CD8-positive, alpha-beta memory T cell (primary cell): ENCODE measurements around the gene RAVER2. TPM values are rescaled to one million over a fixed set of nuclear protein-coding genes. Genes with fewer than 3 reads are reported as not detected.
A peak's percentile ranks its signal among the peaks of the same experiment; 100 is the strongest.
"Not testable (repeated sequence)": the region's sequence is repeated elsewhere in the genome, so short reads cannot be mapped to it uniquely, and the experiment has no call there.

Experiments used
- CTCF ChIA-PET: fragments of 350-600 bp; sonication (Branson Sonifier 250); formaldehyde crosslinking; loops from one replicate; lab custom pipeline; 2021; ENCODE audit warnings: antibody characterized with exemption; lab: Charles Lee
- POLR2A ChIA-PET: fragments of 350-600 bp; sonication (Branson Sonifier 250); formaldehyde crosslinking; loops from one replicate; lab custom pipeline; 2021; ENCODE audit warnings: antibody characterized with exemption; lab: Charles Lee
- DNase-seq, 5 donors: peaks; one replicate each; pipeline versions ENCODE4 v3.0.0 to v3.0.0-alpha.2; 2020 to 2022; ENCODE audit warnings: mixed read lengths in 1 of 5
- H3K27ac ChIP-seq: one replicate; pipeline ENCODE4 v1.7.0; 2013; ENCODE audit warnings: low read depth, mild to moderate bottlenecking, low read length, moderate library complexity
- H3K27me3 ChIP-seq: 2 replicates; pipeline ENCODE4 v1.7.0; 2013; ENCODE audit warnings: low read length, mild to moderate bottlenecking; ENCODE audit not compliant: insufficient read depth, poor library complexity, severe bottlenecking
- H3K36me3 ChIP-seq: 2 replicates; pipeline ENCODE4 v1.7.0; 2013; ENCODE audit warnings: mild to moderate bottlenecking, low read length, moderate library complexity; ENCODE audit not compliant: insufficient read depth
- H3K4me1 ChIP-seq: 2 replicates; pipeline ENCODE4 v1.7.0; 2013; ENCODE audit warnings: mild to moderate bottlenecking, low read length, moderate library complexity; ENCODE audit not compliant: insufficient read depth
- H3K4me3 ChIP-seq: 2 replicates; pipeline ENCODE4 v1.7.0; 2013; ENCODE audit warnings: mild to moderate bottlenecking, low read length
- H3K9me3 ChIP-seq: 2 replicates; pipeline ENCODE4 v1.7.0; 2013; ENCODE audit warnings: mild to moderate bottlenecking, low read length
- H3K27ac Mint-ChIP-seq, 8 donors: one replicate each; pipeline ENCODE4 v1.8.0; 2020 to 2021; ENCODE audit warnings: mixed read lengths in 8 of 8, mild to moderate bottlenecking in 6 of 8, inconsistent platforms in 3 of 8, moderate library complexity in 3 of 8
- H3K27me3 Mint-ChIP-seq, 2 donors: one replicate each; pipeline ENCODE4 v1.8.0; 2020 to 2021; ENCODE audit warnings: mixed read lengths in 2 of 2, mild to moderate bottlenecking in 1 of 2, moderate library complexity in 1 of 2
- H3K36me3 Mint-ChIP-seq, 3 donors: one replicate each; pipeline ENCODE4 v1.8.0; 2020 to 2021; ENCODE audit warnings: mixed read lengths in 3 of 3, inconsistent platforms in 1 of 3, mild to moderate bottlenecking in 1 of 3
- H3K4me1 Mint-ChIP-seq, 3 donors: one replicate each; pipeline ENCODE4 v1.8.0; 2020 to 2021; ENCODE audit warnings: mixed read lengths in 3 of 3, inconsistent platforms in 1 of 3, mild to moderate bottlenecking in 1 of 3
- H3K4me3 Mint-ChIP-seq, 7 donors: one replicate each; pipeline ENCODE4 v1.8.0; 2020 to 2021; ENCODE audit warnings: mixed read lengths in 7 of 7, mild to moderate bottlenecking in 6 of 7, moderate library complexity in 4 of 7, inconsistent platforms in 2 of 7
- H3K9me3 Mint-ChIP-seq, 5 donors: one replicate each; pipeline ENCODE4 v1.8.0; 2020 to 2022; ENCODE audit warnings: mixed read lengths in 5 of 5, mild to moderate bottlenecking in 3 of 5, moderate library complexity in 2 of 5, inconsistent platforms in 1 of 5
- polyA plus RNA-seq: library from polyadenylated mRNA; unstranded; fragments of 300-500 nt; fragmentation: Illumina TruSeq; gene quantifications from one replicate; pipeline ENCODE4 v1.2.3, GENCODE V29; 2021
- total RNA-seq, 2 experiments: library from RNA; stranded (reverse); gene quantifications; one replicate each; pipeline ENCODE4 v1.2.3, GENCODE V29; 2021

The RAVER2 gene
- total and polyA plus RNA-seq, 3 experiments from 2014 or later, result 1.5 to 6.8 (median 6.7) TPM

DNA sequence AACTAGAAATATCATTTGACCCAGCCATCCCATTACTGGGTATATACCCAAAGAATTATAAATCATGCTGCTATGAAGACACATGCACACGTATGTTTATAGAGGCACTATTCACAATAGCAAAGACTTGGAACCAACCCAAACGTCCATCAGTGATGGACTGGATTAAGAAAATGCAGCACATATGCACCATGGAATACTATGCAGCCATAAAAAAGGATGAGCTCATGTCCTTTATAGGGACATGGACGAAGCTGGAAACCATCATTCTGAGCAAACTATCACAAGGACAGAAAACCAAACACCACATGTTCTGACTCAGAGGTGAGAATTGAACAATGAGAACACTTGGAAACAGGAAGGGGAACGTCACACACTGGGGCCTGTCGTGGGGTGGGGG lies 72.5 kb downstream of the RAVER2 start:
- H3K27ac ChIP-seq, H3K27me3 Mint-ChIP-seq, H3K4me1 ChIP-seq, H3K9me3 ChIP-seq, POLR2A ChIA-PET, H3K4me3 Mint-ChIP-seq, H3K27ac Mint-ChIP-seq, H3K4me3 ChIP-seq, H3K36me3 ChIP-seq, H3K4me1 Mint-ChIP-seq, H3K27me3 ChIP-seq, H3K9me3 Mint-ChIP-seq, DNase-seq: not testable (repeated sequence)
- peaks cover 3 to 20% (median 13%) of the 10 kb centered on the region in 3 donors for H3K36me3 Mint-ChIP-seq
- CTCF ChIA-PET, result interaction anchor here (0.7 kb wide), 1 partner anchor 9 kb away, joined by 3 read pairs; no protein-coding TSS in a partner anchor

DNA sequence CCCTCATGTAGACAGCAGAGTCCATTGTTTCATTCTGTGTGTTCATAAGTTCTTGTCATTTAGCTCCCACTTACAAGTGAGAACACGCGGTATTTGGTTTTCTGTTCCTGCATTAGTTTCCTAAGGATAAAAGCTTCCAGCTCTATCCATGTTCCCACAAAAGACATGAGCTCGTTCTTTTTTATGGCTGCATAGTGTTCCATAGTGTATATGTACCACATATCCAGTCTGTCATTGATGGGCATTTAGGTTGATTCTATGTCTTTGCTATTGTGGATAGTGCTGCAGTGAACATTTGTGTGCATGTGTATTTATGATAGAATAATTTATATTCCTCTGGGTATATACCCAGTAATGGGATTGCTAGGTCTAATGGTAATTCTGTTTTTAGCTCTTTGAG lies 75.7 kb downstream of the RAVER2 start:
- H3K9me3 Mint-ChIP-seq, CTCF ChIA-PET, H3K27me3 Mint-ChIP-seq, DNase-seq, H3K4me3 Mint-ChIP-seq, H3K4me1 ChIP-seq, H3K9me3 ChIP-seq, H3K4me3 ChIP-seq, H3K27ac ChIP-seq, H3K27me3 ChIP-seq, POLR2A ChIA-PET, H3K36me3 ChIP-seq, H3K4me1 Mint-ChIP-seq, H3K27ac Mint-ChIP-seq: not testable (repeated sequence)
- peaks cover 3 to 11% (median 8%) of the 10 kb centered on the region in 3 donors for H3K36me3 Mint-ChIP-seq

DNA sequence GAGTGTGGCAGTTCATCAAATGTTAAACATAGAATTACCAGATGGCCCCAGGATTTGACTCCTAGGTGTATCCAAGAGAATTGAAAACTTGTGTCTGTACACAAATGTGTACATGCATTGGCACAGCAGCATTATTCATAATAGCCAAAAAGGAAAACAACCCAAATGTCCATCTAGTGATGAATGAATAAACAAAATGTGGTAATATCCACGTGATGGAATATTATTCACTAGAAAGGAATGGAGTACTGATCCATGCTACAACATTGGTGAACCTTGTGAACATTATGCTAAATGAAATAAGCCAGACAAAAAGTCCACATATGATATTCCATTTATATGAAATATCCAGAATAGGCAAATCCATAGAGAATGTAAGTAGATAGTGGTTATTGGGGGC lies 77.7 kb downstream of the RAVER2 start:
- H3K4me3 ChIP-seq, result no peak overlapping the region
- CTCF ChIA-PET, result interaction anchor here (1.1 to 3.1 kb wide), 7 partner anchors 78 to 252 kb away, joined by 4 to 19 read pairs (median 5); partner anchors contain the start of gene RAVER2
- H3K36me3 Mint-ChIP-seq, result peaks cover under 1 to 3% (median 2%) of the 10 kb centered on the region in 3 donors
- H3K4me3 Mint-ChIP-seq, result no peak overlapping the region
- no peak for DNase-seq
- H3K27ac Mint-ChIP-seq, result no peak overlapping the region
- H3K4me1 Mint-ChIP-seq, result peaks cover 20 to 23% (median 23%) of the 10 kb centered on the region in 3 donors
- no peaks in the 10 kb centered on the region for H3K36me3 ChIP-seq
- H3K27ac ChIP-seq, result no peak overlapping the region
- no peaks in the 10 kb centered on the region for H3K27me3 ChIP-seq
- POLR2A ChIA-PET, result no interaction called here
- H3K4me1 ChIP-seq, result peaks cover 3% of the 10 kb centered on the region
- H3K9me3 ChIP-seq, result no peaks in the 10 kb centered on the region
- H3K9me3 Mint-ChIP-seq, result peaks cover 0 to under 1% (median 0%) of the 10 kb centered on the region in 5 donors
- H3K27me3 Mint-ChIP-seq, result no peaks in the 10 kb centered on the region

DNA sequence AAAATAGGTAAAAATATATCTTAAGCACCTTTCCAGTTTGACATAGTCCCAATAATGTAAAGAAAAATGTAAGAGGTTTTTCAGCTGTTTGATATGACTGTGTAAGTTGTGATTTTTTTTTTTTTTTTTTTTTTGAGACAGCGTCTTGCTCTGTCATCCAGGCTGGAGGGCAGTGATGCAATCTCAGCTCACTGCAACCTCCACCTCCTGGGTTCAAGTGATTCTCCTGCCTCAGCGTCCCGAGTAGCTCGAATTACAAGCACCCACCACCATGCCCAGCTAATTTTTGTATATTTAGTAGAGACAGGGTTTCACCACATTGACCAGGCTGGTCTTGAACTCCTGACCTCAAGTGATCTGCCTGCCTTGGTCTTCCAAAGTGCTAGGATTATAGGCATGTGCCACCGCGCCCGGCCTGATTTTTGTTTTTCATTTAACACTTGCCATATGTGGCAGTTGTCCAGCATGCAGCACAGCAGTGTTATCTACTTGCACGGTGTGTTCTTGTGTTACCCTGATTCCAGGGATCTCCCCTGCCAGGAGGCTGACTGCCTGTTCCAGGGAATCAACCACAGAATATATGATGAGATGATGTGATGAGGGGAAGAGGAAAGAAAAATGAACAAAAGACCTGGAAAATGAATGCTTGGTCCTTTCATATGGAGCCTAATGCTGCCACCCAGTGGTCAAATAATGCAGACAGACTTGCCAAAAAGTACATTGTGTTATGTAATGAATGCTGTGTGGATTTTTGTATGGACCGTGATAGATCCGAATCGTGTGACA lies 79.0 kb downstream of the RAVER2 start:
- POLR2A ChIA-PET, result interaction anchor here (0.7 kb wide), 1 partner anchor 15 kb away, joined by 3 read pairs; no protein-coding TSS in a partner anchor
- DNase-seq, result peak; percentile 39 to 72 (median 50)
- Histone ChIP-seq H3K4me1 (peaks cover 12% of the 10 kb centered on the region), H3K27ac (no peak overlapping the region), H3K4me3 (no peak overlapping the region), H3K9me3 (no peaks in the 10 kb centered on the region), H3K27me3 (no peaks in the 10 kb centered on the region), H3K36me3 (no peaks in the 10 kb centered on the region)
- Mint-ChIP-seq H3K9me3 (no peaks in the 10 kb centered on the region), H3K27me3 (no peaks in the 10 kb centered on the region), H3K36me3 (peaks cover 0 to 3% (median 0%) of the 10 kb centered on the region in 3 donors), H3K27ac (peak overlapping the region in 5 of 8 donors; percentile 1 to 77 (median 61)), H3K4me1 (peaks cover 30 to 36% (median 36%) of the 10 kb centered on the region in 3 donors), H3K4me3 (peak overlapping the region in 5 of 7 donors; percentile 4 to 54 (median 49))
- CTCF ChIA-PET, result interaction anchor here (0.7 to 3.1 kb wide), 17 partner anchors 9 to 1459 kb away, joined by 3 to 19 read pairs (median 4); partner anchors contain the start of gene RAVER2

DNA sequence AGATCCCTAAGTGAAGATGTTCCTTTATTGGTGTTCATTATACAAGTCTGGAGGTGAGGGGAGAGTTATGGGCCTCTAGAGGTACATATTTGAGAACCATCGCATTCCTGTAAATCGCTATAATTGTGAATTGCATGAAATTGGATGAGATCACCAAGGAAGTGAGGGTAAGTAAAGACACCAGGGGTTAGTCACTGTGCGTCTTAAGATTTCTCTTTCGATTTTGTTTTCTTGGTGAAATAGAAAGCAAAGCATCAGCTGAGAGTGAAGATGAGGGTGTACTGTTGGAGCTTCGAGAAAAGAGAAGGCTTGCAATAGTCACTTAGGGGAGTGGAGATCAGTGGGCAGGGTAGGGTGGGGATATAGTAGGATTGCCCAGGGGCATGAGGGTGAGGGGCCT lies 82.1 kb downstream of the RAVER2 start:
- peaks cover 0 to 14% (median 1%) of the 10 kb centered on the region in 3 donors for H3K36me3 Mint-ChIP-seq
- no peaks in the 10 kb centered on the region for H3K27me3 Mint-ChIP-seq
- Histone ChIP-seq H3K36me3 (peaks cover under 1% of the 10 kb centered on the region), H3K4me1 (peaks cover 16% of the 10 kb centered on the region), H3K9me3 (no peaks in the 10 kb centered on the region), H3K4me3 (no peak overlapping the region), H3K27me3 (no peaks in the 10 kb centered on the region), H3K27ac (peak overlapping the region; percentile 18)
- ChIA-PET CTCF (interaction anchor here (0.9 to 1.2 kb wide), 3 partner anchors 9 to 861 kb away, joined by 3 to 4 read pairs (median 3); no protein-coding TSS in a partner anchor), POLR2A (interaction anchor here (0.6 to 1.3 kb wide), 2 partner anchors 139 to 140 kb away, joined by 3 read pairs; no protein-coding TSS in a partner anchor)
- no peaks in the 10 kb centered on the region for H3K9me3 Mint-ChIP-seq
- H3K4me3 Mint-ChIP-seq, result peak overlapping the region; percentile 49 to 81 (median 77)
- peaks cover 41 to 52% (median 52%) of the 10 kb centered on the region in 3 donors for H3K4me1 Mint-ChIP-seq
- DNase-seq, result peak in 1 of 5 donors; percentile 29
- H3K27ac Mint-ChIP-seq, result peak overlapping the region; percentile 86 to 95 (median 90)

DNA sequence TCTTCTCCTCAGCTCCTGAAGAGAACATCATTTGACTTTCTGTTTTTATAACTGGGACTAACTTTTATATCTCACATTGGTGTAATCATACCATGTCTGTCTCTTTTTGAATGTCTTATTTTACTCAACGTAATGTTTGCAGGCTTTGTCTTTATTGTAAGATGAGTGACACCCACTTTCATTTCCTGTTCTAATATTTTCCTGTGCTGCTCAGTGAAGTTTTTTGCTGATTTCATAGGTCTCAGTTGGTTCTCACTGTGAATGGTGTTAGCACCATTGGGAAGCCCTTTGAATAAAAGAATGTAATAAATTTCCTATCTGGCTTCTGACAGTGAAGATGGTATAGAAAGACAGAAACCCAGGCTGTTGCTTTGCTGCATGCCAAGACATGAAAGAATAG lies 84.0 kb downstream of the RAVER2 start:
- peak overlapping the region; percentile 9 to 79 (median 57) for H3K4me3 Mint-ChIP-seq
- H3K36me3 Mint-ChIP-seq, result peaks cover 0 to 30% (median 6%) of the 10 kb centered on the region in 3 donors
- H3K27me3 ChIP-seq, result no peaks in the 10 kb centered on the region
- H3K36me3 ChIP-seq, result peaks cover 10% of the 10 kb centered on the region
- no peak overlapping the region for H3K27ac ChIP-seq
- H3K27me3 Mint-ChIP-seq, result no peaks in the 10 kb centered on the region
- peaks cover 41 to 52% (median 52%) of the 10 kb centered on the region in 3 donors for H3K4me1 Mint-ChIP-seq
- H3K27ac Mint-ChIP-seq, result peak overlapping the region; percentile 7 to 93 (median 76)
- peaks cover 16% of the 10 kb centered on the region for H3K4me1 ChIP-seq
- ChIA-PET POLR2A (interaction anchor here (0.7 kb wide), 1 partner anchor 220 kb away, joined by 4 read pairs; no protein-coding TSS in a partner anchor), CTCF (interaction anchor here (1.3 kb wide), 1 partner anchor 247 kb away, joined by 3 read pairs; no protein-coding TSS in a partner anchor)
- H3K9me3 Mint-ChIP-seq, result no peaks in the 10 kb centered on the region
- H3K4me3 ChIP-seq, result no peak overlapping the region
- H3K9me3 ChIP-seq, result no peaks in the 10 kb centered on the region
- no peak for DNase-seq

DNA sequence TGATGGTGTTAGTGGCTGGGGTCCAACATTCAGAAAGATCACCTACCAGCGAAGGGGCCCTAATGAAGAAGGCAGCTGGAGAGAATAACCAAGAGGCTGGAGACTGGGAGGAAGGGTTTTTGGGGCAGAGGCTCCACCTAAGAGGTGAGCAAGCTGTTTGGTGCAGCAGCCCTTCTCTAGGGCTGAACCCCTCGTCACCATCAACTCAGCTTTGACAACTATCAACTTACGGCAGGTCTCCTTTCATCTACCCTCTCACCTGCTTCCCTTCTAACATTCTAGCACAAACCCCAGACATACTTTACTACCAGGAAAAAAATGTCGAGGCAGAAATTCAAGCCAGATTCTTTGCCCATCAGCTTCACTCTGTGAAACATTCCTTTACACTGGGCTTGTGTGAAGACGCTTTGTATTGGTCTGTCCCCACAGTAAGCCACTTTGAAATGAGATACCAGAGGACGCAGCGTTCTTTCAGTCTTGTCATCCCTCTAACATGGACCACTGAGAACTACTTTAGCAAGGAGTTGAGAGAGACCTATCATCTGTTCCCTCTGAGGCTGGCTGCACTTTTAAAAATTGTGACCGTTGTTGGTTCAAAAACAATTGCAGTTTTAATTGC lies 84.6 kb downstream of the RAVER2 start:
- peaks cover 0 to 36% (median 13%) of the 10 kb centered on the region in 3 donors for H3K36me3 Mint-ChIP-seq
- DNase-seq, result no peak
- Histone ChIP-seq H3K4me3 (no peak overlapping the region), H3K4me1 (peaks cover 16% of the 10 kb centered on the region), H3K27ac (no peak overlapping the region), H3K27me3 (no peaks in the 10 kb centered on the region), H3K36me3 (peaks cover 12% of the 10 kb centered on the region), H3K9me3 (no peaks in the 10 kb centered on the region)
- H3K4me3 Mint-ChIP-seq, result peak overlapping the region in 1 of 7 donors; percentile 27
- CTCF ChIA-PET, result interaction anchor here (0.9 to 1.3 kb wide), 2 partner anchors 246 kb away, joined by 3 read pairs; no protein-coding TSS in a partner anchor
- POLR2A ChIA-PET, result no interaction called here
- no peaks in the 10 kb centered on the region for H3K27me3 Mint-ChIP-seq
- peak overlapping the region in 7 of 8 donors; percentile 51 to 93 (median 76) for H3K27ac Mint-ChIP-seq
- no peaks in the 10 kb centered on the region for H3K9me3 Mint-ChIP-seq
- H3K4me1 Mint-ChIP-seq, result peaks cover 37 to 46% (median 46%) of the 10 kb centered on the region in 3 donors
